HTR-8/SVneo (cell line): Measurements from ENCODE around the gene DDX56.
A peak's percentile ranks its signal among the peaks of the same experiment; 100 is the strongest.
"Not testable (repeated sequence)": the region's sequence is repeated elsewhere in the genome, so short reads cannot be mapped to it uniquely, and the experiment has no call there.

Experiments
- DNase-seq: peaks from one replicate; pipeline ENCODE4 v3.0.0; 2011; ENCODE audit warnings: low spot score, mixed read lengths; ENCODE audit not compliant: insufficient read length
- FAIRE-seq: peaks from 2 replicates; lab custom pipeline; 2011; peaks lifted over from hg19 to GRCh38; lab: Jason Lieb, UNC

The DDX56 gene

GRCh38 chr7:44565097-44565794 lies 8.5 kb downstream of the DDX56 start:
- FAIRE-seq: no peak
- peak; percentile 66 for DNase-seq

GRCh38 chr7:44564606-44565005 lies 9.1 kb downstream of the DDX56 start:
- DNase-seq (no peak), FAIRE-seq (no peak)

- FAIRE-seq: no peak
These were observed 10.5 kb downstream of the DDX56 start for GRCh38 chr7:44563171-44563679.

GRCh38 chr7:44562622-44562962 lies 11.1 kb downstream of the DDX56 start:
- DNase-seq, FAIRE-seq: not testable (repeated sequence)

More at GRCh38 chr7:44563171-44563679, 10.5 kb downstream of the DDX56 start:
- DNase-seq: no peak

GRCh38 chr7:44561962-44562621 lies 11.6 kb downstream of the DDX56 start:
- FAIRE-seq: no peak
- DNase-seq: peak; percentile 36

- no peak for DNase-seq
- FAIRE-seq: no peak
These were observed 12.2 kb downstream of the DDX56 start for GRCh38 chr7:44561481-44561880.

- DNase-seq (no peak), FAIRE-seq (no peak)
These were observed 14.2 kb downstream of the DDX56 start for GRCh38 chr7:44559485-44559884.

GRCh38 chr7:44557485-44557884 lies 16.2 kb downstream of the DDX56 start:
- FAIRE-seq (no peak), DNase-seq (no peak)

GRCh38 chr7:44555350-44555749 lies 18.4 kb downstream of the DDX56 start:
- FAIRE-seq (no peak), DNase-seq (no peak)

- DNase-seq, FAIRE-seq: not testable (repeated sequence)
These were observed 21.2 kb downstream of the DDX56 start for GRCh38 chr7:44552473-44553005.

GRCh38 chr7:44549457-44549856 lies 24.3 kb downstream of the DDX56 start:
- DNase-seq: no peak
- FAIRE-seq: no peak

- DNase-seq (no peak), FAIRE-seq (no peak)
These were observed 24.8 kb downstream of the DDX56 start for GRCh38 chr7:44548893-44549292.

GRCh38 chr7:44547536-44548231 lies 26.0 kb downstream of the DDX56 start:
- FAIRE-seq (no peak), DNase-seq (no peak)

- DNase-seq (no peak), FAIRE-seq (no peak)
These were observed 31.7 kb downstream of the DDX56 start for GRCh38 chr7:44541876-44542610.

GRCh38 chr7:44541028-44541869 lies 32.5 kb downstream of the DDX56 start, which contains the start of gene NPC1L1:
NPC1L1 (minus strand) TSS chr7:44541330; CDS start chr7:44541259, 71 bp downstream.
- DNase-seq: no peak
- no peak for FAIRE-seq

GRCh38 chr7:44540592-44541027 lies 33.1 kb downstream of the DDX56 start:
- DNase-seq (no peak), FAIRE-seq (no peak)

- FAIRE-seq (no peak), DNase-seq (no peak)
These were observed 33.8 kb downstream of the DDX56 start for GRCh38 chr7:44539669-44540506.
